ENCODE measurements around the gene PDGFC.

Gene PDGFC

DNA sequence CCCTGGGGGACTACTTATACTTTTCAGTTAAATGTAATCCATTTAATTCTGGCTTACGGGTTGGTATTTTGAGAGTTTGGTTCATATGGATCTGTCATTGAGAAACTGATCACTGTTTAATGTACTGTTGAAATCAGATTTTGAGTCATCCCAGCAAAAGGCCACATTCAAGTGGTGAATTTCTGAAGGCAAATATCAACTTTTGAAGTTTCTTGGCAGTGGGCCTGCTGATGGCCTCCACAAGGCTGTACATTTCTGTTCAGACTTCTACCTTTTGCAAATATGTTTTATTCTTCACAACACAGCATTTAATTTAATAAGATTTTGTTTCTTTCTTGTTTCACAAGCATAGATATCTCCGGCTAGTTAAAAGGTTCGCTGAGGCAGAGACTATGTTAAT lies 138.7 kb downstream of the PDGFC start:
- Histone ChIP-seq H3K27me3 (ENCODE audit: control insufficient read depth in 1 of 2, insufficient read depth in 2 of 2, low read length in 2 of 2) (no peaks in the 10 kb centered on the region), H3K4me3 (ENCODE audit: low read length in 2 of 2) (no peak overlapping the region), H3K9me3 (ENCODE audit: control insufficient read depth in 2 of 2, low read length in 2 of 2) (no peaks in the 10 kb centered on the region), H3K36me3 (ENCODE audit: control insufficient read depth in 2 of 2, insufficient read depth in 2 of 2, low read length in 2 of 2) (no peaks in the 10 kb centered on the region), H3K27ac (ENCODE audit: low read length) (no peak overlapping the region), H3K9ac (ENCODE audit: low read length in 2 of 2) (no peak overlapping the region), H3K4me1 (ENCODE audit: control insufficient read depth, insufficient read depth, low read length) (no peaks in the 10 kb centered on the region)

- H3K4me1 ChIP-seq (ENCODE audit: control insufficient read depth, insufficient read depth, low read length): no peaks in the 10 kb centered on the region
- H3K27me3 ChIP-seq (ENCODE audit: control insufficient read depth in 1 of 2, insufficient read depth in 2 of 2, low read length in 2 of 2): no peaks in the 10 kb centered on the region
- H3K27ac ChIP-seq (ENCODE audit: low read length): no peak overlapping the region
- H3K9ac ChIP-seq (ENCODE audit: low read length in 2 of 2): no peak overlapping the region
- no peaks in the 10 kb centered on the region for H3K36me3 ChIP-seq (ENCODE audit: control insufficient read depth in 2 of 2, insufficient read depth in 2 of 2, low read length in 2 of 2)
- H3K9me3 ChIP-seq (ENCODE audit: control insufficient read depth in 2 of 2, low read length in 2 of 2): no peaks in the 10 kb centered on the region
- no peak overlapping the region for H3K4me3 ChIP-seq (ENCODE audit: low read length in 2 of 2)
Measured at GRCh38 chr4:156830351-156830750, 141.2 kb downstream of the PDGFC start.

GRCh38 chr4:156829201-156829873 lies 142.3 kb downstream of the PDGFC start:
- Histone ChIP-seq H3K9ac (ENCODE audit: low read length in 2 of 2) (peak overlapping the region in 1 of 2 donors; percentile 18), H3K4me1 (ENCODE audit: control insufficient read depth, insufficient read depth, low read length) (no peaks in the 10 kb centered on the region), H3K36me3 (ENCODE audit: control insufficient read depth in 2 of 2, insufficient read depth in 2 of 2, low read length in 2 of 2) (no peaks in the 10 kb centered on the region), H3K27ac (ENCODE audit: low read length) (no peak overlapping the region), H3K27me3 (ENCODE audit: control insufficient read depth in 1 of 2, insufficient read depth in 2 of 2, low read length in 2 of 2) (no peaks in the 10 kb centered on the region), H3K4me3 (ENCODE audit: low read length in 2 of 2) (no peak overlapping the region), H3K9me3 (ENCODE audit: control insufficient read depth in 2 of 2, low read length in 2 of 2) (no peaks in the 10 kb centered on the region)

DNA sequence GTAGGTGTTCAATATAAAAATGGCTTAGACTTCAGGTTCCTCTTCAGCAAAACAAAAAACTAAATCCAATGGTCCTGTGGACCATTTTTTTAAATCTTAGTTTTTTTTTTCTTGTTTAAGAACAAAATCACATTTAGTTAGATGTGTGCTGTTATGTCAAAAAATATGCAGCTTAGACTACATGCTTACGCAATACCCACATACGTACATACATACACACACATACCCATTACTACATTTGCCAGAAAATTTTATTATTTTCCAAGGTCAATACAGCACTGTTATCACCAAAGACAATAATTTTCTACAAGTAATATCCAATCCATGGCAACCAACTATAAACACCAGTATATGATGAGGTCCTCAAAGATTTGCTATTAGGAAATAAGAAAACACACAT lies 144.1 kb downstream of the PDGFC start:
- no peak overlapping the region for H3K27ac ChIP-seq (ENCODE audit: low read length)
- no peak overlapping the region for H3K4me3 ChIP-seq (ENCODE audit: low read length in 2 of 2)
- H3K36me3 ChIP-seq (ENCODE audit: control insufficient read depth in 2 of 2, insufficient read depth in 2 of 2, low read length in 2 of 2): no peaks in the 10 kb centered on the region
- no peak overlapping the region for H3K9ac ChIP-seq (ENCODE audit: low read length in 2 of 2)
- no peaks in the 10 kb centered on the region for H3K4me1 ChIP-seq (ENCODE audit: control insufficient read depth, insufficient read depth, low read length)
- no peaks in the 10 kb centered on the region for H3K9me3 ChIP-seq (ENCODE audit: control insufficient read depth in 2 of 2, low read length in 2 of 2)
- no peaks in the 10 kb centered on the region for H3K27me3 ChIP-seq (ENCODE audit: control insufficient read depth in 1 of 2, insufficient read depth in 2 of 2, low read length in 2 of 2)

DNA sequence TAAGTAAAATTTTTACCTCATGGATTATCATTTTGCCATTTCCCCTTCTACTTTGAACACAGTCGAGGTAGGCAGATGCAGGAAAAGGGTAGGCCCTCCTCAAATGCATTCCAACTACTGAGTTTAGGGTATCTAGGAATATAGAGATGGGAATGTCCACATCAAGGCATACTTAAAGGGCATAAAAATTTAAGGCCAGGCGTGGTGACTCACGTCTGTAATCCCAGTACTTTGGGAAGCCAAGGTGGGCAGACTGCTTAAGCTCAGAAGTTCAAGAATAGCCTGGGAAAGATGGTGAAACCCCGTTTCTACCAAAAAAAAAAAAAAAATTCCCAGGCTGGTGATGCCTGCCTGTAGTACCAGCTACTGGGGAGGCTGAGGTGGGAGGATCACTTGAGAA lies 146.5 kb downstream of the PDGFC start:
- Histone ChIP-seq H3K4me3 (ENCODE audit: low read length in 2 of 2) (no peak overlapping the region), H3K27me3 (ENCODE audit: control insufficient read depth in 1 of 2, insufficient read depth in 2 of 2, low read length in 2 of 2) (no peaks in the 10 kb centered on the region), H3K9me3 (ENCODE audit: control insufficient read depth in 2 of 2, low read length in 2 of 2) (no peaks in the 10 kb centered on the region), H3K4me1 (ENCODE audit: control insufficient read depth, insufficient read depth, low read length) (no peaks in the 10 kb centered on the region), H3K9ac (ENCODE audit: low read length in 2 of 2) (no peak overlapping the region), H3K27ac (ENCODE audit: low read length) (no peak overlapping the region), H3K36me3 (ENCODE audit: control insufficient read depth in 2 of 2, insufficient read depth in 2 of 2, low read length in 2 of 2) (no peaks in the 10 kb centered on the region)

DNA sequence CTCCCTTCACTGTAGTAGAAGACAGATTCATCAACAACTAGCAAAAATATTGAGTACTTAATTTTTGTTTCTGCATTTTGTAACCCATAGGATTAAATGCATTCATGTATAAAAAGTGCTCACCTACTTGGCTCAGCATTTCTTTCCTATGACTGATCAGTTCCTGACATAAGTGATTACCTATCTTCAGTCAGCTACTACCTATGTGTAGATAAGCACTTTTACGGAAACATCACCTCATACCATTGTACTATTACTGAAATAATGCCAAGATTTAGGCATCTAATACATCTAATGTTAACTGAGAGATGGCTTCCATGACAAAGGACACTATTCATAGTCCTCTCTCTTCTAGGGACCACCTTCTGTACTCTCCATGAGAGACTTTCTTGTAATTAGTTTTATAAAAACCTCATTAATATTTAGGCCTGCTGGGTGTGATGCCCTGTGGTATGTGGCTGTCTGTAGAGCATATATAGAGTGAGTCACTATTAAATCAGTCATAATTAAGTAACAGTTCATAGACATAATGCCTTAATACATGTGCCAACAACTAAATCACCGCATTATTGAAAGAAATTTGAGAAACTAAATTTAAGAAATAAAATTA lies 147.0 kb downstream of the PDGFC start:
- no peak overlapping the region for H3K4me3 ChIP-seq (ENCODE audit: low read length in 2 of 2)
- H3K4me1 ChIP-seq (ENCODE audit: control insufficient read depth, insufficient read depth, low read length): no peaks in the 10 kb centered on the region
- H3K9ac ChIP-seq (ENCODE audit: low read length in 2 of 2): no peak overlapping the region
- H3K27ac ChIP-seq (ENCODE audit: low read length): no peak overlapping the region
- no peaks in the 10 kb centered on the region for H3K27me3 ChIP-seq (ENCODE audit: control insufficient read depth in 1 of 2, insufficient read depth in 2 of 2, low read length in 2 of 2)
- no peaks in the 10 kb centered on the region for H3K36me3 ChIP-seq (ENCODE audit: control insufficient read depth in 2 of 2, insufficient read depth in 2 of 2, low read length in 2 of 2)
- no peaks in the 10 kb centered on the region for H3K9me3 ChIP-seq (ENCODE audit: control insufficient read depth in 2 of 2, low read length in 2 of 2)

- H3K27me3 ChIP-seq (ENCODE audit: control insufficient read depth in 1 of 2, insufficient read depth in 2 of 2, low read length in 2 of 2): no peaks in the 10 kb centered on the region
- H3K9me3 ChIP-seq (ENCODE audit: control insufficient read depth in 2 of 2, low read length in 2 of 2): no peaks in the 10 kb centered on the region
- no peak overlapping the region for H3K27ac ChIP-seq (ENCODE audit: low read length)
- H3K36me3 ChIP-seq (ENCODE audit: control insufficient read depth in 2 of 2, insufficient read depth in 2 of 2, low read length in 2 of 2): no peaks in the 10 kb centered on the region
- no peak overlapping the region for H3K9ac ChIP-seq (ENCODE audit: low read length in 2 of 2)
- H3K4me3 ChIP-seq (ENCODE audit: low read length in 2 of 2): no peak overlapping the region
- no peaks in the 10 kb centered on the region for H3K4me1 ChIP-seq (ENCODE audit: control insufficient read depth, insufficient read depth, low read length)
Measured at GRCh38 chr4:156820931-156821330, 150.7 kb downstream of the PDGFC start.

GRCh38 chr4:156816360-156816755 lies 155.2 kb downstream of the PDGFC start:
- H3K4me1 ChIP-seq (ENCODE audit: control insufficient read depth, insufficient read depth, low read length): no peaks in the 10 kb centered on the region
- no peak overlapping the region for H3K4me3 ChIP-seq (ENCODE audit: low read length in 2 of 2)
- H3K9ac ChIP-seq (ENCODE audit: low read length in 2 of 2): no peak overlapping the region
- no peak overlapping the region for H3K27ac ChIP-seq (ENCODE audit: low read length)
- H3K9me3 ChIP-seq (ENCODE audit: control insufficient read depth in 2 of 2, low read length in 2 of 2): no peaks in the 10 kb centered on the region
- no peaks in the 10 kb centered on the region for H3K36me3 ChIP-seq (ENCODE audit: control insufficient read depth in 2 of 2, insufficient read depth in 2 of 2, low read length in 2 of 2)
- H3K27me3 ChIP-seq (ENCODE audit: control insufficient read depth in 1 of 2, insufficient read depth in 2 of 2, low read length in 2 of 2): no peaks in the 10 kb centered on the region

DNA sequence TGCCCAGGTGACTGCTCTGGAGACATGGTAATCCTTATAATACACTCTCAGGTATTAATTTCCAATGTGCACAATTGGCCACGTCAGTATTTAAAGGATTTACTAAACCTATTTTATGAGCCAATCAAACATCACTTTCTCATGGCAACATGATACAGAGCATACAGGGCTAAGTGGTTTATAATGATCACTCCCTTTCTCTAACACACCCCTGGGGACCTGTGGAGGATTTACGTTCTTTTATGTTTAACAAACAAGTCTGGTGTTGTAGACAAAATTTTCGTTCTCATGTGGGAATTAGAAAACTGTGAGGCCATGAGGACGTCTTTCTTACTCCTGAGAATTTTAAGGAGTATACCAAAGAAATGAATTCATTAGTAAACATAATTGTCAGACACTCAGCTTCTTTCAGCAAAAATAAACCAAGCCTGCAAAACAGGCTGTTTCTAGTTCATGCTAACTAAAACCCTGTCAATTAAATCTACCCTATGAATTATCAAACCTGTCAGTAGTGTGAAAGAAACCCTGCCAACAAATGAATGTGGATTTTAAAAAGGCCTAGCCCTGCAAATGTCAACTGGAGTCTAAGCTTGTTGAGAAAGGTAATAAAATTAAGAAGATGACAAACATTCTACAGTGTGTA lies 155.8 kb downstream of the PDGFC start:
- H3K4me3 ChIP-seq (ENCODE audit: low read length in 2 of 2): no peak overlapping the region
- H3K9ac ChIP-seq (ENCODE audit: low read length in 2 of 2): no peak overlapping the region
- no peaks in the 10 kb centered on the region for H3K36me3 ChIP-seq (ENCODE audit: control insufficient read depth in 2 of 2, insufficient read depth in 2 of 2, low read length in 2 of 2)
- no peak overlapping the region for H3K27ac ChIP-seq (ENCODE audit: low read length)
- no peaks in the 10 kb centered on the region for H3K4me1 ChIP-seq (ENCODE audit: control insufficient read depth, insufficient read depth, low read length)
- no peaks in the 10 kb centered on the region for H3K9me3 ChIP-seq (ENCODE audit: control insufficient read depth in 2 of 2, low read length in 2 of 2)
- H3K27me3 ChIP-seq (ENCODE audit: control insufficient read depth in 1 of 2, insufficient read depth in 2 of 2, low read length in 2 of 2): no peaks in the 10 kb centered on the region

- H3K4me3 ChIP-seq (ENCODE audit: low read length in 2 of 2): no peak overlapping the region
- H3K36me3 ChIP-seq (ENCODE audit: control insufficient read depth in 2 of 2, insufficient read depth in 2 of 2, low read length in 2 of 2): no peaks in the 10 kb centered on the region
- H3K27me3 ChIP-seq (ENCODE audit: control insufficient read depth in 1 of 2, insufficient read depth in 2 of 2, low read length in 2 of 2): no peaks in the 10 kb centered on the region
- no peak overlapping the region for H3K9ac ChIP-seq (ENCODE audit: low read length in 2 of 2)
- H3K9me3 ChIP-seq (ENCODE audit: control insufficient read depth in 2 of 2, low read length in 2 of 2): no peaks in the 10 kb centered on the region
- H3K4me1 ChIP-seq (ENCODE audit: control insufficient read depth, insufficient read depth, low read length): no peaks in the 10 kb centered on the region
- H3K27ac ChIP-seq (ENCODE audit: low read length): no peak overlapping the region
Measured at GRCh38 chr4:156811963-156812362, 159.6 kb downstream of the PDGFC start.

DNA sequence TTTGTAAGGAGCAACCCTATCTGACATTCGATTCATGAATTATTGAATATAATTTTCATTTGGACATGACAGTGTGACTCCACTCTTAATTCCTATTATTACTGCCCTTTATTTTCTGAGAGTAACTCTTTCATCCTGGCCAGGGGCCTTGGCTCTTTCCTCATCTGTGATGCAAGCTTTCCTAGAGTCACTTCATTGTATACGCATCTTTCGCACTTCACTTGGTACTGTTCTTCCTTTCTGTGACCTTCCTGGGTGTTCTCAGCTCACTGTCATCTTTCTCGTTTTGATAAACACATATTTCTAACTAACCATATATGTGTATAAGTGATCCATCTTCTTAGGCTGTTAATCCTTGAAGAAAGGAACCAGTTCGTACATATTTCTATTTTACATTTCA lies 160.3 kb downstream of the PDGFC start:
- Histone ChIP-seq H3K4me1 (ENCODE audit: control insufficient read depth, insufficient read depth, low read length) (no peaks in the 10 kb centered on the region), H3K9ac (ENCODE audit: low read length in 2 of 2) (no peak overlapping the region), H3K9me3 (ENCODE audit: control insufficient read depth in 2 of 2, low read length in 2 of 2) (no peaks in the 10 kb centered on the region), H3K4me3 (ENCODE audit: low read length in 2 of 2) (no peak overlapping the region), H3K27me3 (ENCODE audit: control insufficient read depth in 1 of 2, insufficient read depth in 2 of 2, low read length in 2 of 2) (no peaks in the 10 kb centered on the region), H3K36me3 (ENCODE audit: control insufficient read depth in 2 of 2, insufficient read depth in 2 of 2, low read length in 2 of 2) (no peaks in the 10 kb centered on the region), H3K27ac (ENCODE audit: low read length) (no peak overlapping the region)
